Stimulated activated CD8-positive, alpha-beta memory T cell treated with anti-CD3 and anti-CD28 coated beads, Interleukin-15, amount 100 ng/mL, for 48 hours (primary cell): ENCODE results near the gene SORCS2.
"Not testable (repeated sequence)": the region's sequence is repeated elsewhere in the genome, so short reads cannot be mapped to it uniquely, and the experiment has no call there.

ENCODE experiments used
- DNase-seq, 2 donors: peaks; one replicate each; pipeline ENCODE4 v3.0.0-alpha.2; 2020; ENCODE audit warnings: low read depth in 2 of 2

Gene SORCS2

DNA sequence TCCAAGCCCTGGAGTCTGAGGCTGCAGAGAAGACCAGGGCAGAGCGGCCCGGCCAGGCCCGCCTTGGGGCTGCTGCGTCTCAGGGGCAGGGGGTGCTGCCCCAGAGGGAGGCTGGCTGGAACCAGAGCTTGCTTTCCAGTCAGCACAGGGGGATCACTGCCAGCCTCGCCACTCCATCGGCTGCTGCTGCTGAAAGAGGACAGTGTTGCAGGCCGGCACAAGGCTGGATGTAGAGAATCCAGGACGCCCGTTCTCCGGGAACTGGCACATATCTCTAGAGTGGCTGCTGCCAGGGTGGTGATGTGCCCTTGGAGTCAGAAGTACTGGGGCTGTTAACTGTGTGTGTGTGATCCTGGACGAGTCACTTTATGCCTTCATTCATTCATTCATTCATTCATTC, 31.9 kb upstream of the SORCS2 start:
- DNase-seq: no peak

DNA sequence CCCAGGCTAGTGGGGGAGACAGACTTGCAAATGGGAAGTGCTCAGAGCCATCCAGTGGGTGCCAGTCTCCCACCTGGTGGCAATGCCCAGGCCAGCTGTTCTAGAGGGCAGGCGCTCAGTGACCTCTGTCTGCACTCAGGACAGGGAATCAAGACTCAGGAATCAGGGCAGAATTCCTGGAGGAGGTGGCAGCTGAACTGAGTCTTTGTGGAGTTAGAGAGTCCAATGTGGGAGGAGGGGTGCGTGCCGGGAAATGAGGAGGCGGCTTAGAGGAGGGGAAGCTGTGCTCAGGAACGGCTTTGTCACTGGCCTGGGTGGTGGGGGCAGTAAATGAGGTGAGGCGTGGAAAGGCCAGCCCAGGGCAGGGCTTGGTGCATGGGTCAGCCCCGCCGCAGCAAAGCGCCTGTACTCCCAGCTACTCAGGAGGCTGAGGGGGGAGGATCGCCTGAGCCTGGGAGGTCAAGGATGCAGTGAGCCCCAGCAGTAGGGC, 31.3 kb upstream of the SORCS2 start:
- DNase-seq: no peak

- no peak for DNase-seq
These were observed 30.6 kb upstream of the SORCS2 start for GRCh38 chr4:7161721-7162214.

DNA sequence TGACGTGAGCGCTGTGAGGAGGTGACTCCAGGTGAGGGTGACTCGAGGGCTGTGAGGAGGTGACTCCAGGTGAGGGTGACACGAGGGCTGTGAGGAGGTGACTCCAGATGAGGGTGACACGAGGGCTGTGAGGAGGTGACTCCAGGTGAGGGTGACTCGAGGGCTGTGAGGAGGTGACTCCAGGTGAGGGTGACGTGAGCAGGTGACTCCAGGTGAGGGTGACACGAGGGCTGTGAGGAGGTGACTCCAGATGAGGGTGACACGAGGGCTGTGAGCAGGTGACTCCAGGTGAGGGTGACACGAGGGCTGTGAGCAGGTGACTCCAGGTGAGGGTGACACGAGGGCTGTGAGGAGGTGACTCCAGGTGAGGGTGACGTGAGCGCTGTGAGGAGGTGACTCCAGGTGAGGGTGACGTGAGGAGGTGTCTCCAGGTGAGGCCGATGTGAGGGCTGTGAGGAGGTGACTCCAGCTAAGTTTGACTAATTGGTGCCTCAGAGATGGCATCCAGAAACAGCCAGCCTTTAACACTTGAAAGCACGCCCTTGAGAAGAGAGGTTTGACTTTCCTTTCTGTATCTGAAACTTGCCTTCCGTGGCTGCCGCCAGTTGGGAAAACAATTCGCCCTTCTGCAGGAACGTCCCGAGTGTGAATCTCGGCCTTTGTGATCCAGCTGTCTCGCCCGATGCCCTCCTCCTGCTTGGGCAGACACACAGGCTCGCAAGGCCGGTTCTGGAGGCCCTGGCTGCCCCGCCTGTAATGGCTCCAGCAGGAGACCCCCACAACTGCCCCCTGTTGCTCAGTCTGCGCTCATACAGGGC, 27.1 kb upstream of the SORCS2 start:
- DNase-seq: not testable (repeated sequence)

GRCh38 chr4:7165874-7166201, 26.5 kb upstream of the SORCS2 start:
- DNase-seq: no peak

GRCh38 chr4:7166237-7166636, 26.1 kb upstream of the SORCS2 start:
- DNase-seq: no peak

DNA sequence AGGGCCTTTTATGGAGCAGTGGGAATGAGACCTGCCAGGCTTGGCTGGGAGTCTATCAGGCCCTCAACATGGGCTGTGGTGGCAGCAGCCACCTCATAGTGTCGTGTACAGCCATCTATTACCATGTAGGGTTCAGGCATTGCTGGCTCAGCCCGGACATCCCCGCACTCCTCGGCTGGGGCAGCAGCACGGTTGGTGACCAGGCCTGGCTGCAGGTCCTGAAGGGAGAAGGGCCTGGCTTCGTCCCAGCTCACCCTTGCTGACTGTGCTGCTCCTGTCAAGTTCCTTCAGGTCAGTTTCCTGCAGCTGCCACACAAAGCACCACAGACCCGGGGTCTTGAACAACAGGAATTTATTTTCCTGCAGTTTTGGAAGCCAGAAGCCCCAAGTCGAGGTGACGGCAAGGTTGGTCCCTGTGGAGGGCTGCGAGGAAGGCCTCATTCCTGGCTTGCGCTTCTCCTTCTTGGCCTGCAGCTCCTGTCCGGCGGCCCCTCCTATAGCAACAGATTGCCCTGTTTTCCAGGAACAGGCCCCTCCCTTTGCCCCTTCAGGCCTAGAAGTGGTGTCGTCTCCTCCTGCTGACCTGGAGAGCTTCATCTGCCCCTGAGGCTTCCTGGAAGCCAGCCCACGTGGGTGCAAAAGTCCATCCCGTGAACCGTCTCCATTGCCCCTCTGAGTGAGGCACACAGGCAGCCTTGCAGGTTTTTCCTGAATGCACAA, 25.2 kb upstream of the SORCS2 start:
- no peak for DNase-seq

DNA sequence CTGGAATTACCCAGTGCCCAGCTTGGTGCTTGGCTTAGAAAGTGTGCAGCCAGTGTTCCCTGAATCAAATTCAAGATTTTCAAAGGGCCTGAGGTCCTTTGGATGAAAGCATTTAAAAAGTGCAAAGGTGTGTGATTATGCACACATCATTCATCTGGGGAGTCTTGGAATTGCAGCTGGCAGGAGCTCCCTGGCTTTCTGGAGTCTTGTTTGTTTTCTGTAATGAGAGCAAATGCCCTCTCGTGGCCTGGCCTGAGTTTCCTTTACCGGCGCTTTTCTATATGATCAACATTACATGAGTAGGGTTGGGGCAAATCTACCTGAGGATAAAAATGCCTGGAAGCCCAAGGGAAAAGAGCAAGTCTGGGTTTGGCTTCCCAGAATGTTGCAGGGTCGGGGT, 24.6 kb upstream of the SORCS2 start:
- no peak for DNase-seq

DNA sequence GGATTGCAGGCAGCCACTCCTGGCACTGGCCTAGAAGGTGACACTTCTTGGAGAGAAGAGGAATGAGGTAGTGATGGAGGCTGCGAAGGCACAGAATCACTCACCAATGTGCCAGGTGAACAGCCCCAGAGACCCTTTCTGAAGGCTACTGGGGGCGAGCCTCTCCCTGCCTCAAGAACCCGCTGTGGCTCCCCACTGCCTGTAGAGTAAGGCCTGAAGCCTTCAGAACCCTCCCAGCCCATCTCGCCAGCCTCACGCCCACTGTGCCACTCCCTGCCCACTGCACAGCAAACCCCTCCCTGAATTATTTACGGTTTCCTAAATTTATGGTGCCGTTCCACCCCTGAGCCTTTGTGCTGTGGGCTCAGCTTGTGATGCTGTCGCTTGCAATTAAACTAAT, 24.2 kb upstream of the SORCS2 start:
- no peak for DNase-seq

DNA sequence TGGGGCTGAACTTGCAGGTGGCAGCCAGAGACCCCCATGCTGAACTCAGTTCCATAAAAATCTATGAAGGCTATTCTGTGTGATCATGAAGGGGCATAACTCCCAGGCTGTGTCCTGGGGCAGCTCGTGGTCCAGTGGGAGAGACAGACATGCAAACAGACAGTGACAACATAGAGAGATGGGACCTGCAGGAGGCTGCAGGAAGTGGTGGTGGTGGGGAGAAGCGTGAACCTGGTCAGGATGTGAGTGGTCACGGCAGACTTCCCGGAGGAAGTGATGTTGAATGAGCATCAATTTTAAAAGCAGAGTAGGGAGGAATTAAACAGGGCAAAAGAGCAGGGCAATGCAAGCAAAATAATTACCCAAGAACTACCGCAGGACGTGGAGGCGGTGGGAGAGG, 23.2 kb upstream of the SORCS2 start:
- no peak for DNase-seq

- DNase-seq: no peak
These were observed 22.3 kb upstream of the SORCS2 start for GRCh38 chr4:7170012-7170411.

GRCh38 chr4:7171191-7171900, 21.0 kb upstream of the SORCS2 start:
- no peak for DNase-seq

DNA sequence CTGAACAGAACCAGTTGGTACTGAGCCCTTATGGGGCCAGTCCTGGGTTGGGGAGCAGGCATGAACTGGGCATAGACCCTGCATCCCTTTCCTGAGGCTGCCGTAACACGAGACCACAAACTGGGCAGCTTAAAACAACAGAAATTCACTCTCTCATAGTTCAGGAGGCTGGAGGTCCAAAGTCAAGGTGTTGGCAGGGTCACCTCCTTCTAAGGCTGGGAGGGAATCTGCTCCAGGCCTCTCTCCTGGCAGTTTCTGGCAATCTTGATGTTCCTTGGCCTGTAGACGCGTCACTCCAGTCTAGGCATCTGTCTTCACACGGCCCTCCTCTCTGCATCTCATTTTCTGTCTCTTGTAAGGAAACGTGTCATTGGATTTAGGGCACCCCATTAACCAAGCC, 19.8 kb upstream of the SORCS2 start:
- no peak for DNase-seq

DNA sequence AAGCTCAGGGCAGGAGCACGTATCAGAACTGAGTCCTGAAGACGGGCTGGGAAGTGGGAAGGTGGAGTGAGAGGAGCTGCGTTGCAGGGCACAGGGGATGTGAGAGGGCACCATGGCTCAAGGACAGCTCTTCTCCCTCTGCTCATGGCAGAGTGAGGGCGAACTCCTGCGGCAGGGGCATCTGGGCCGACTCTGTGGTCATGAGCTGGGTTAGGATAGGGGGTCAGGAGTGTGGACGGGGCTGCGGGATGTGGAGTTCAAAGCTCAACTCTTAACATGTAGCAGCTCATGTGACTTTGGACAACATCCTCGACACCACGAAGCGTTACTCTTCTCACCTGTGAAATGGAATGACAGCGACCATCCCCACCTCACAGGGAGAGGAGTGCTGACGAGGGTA, 19.4 kb upstream of the SORCS2 start:
- no peak for DNase-seq

- DNase-seq: no peak
These were observed 18.4 kb upstream of the SORCS2 start for GRCh38 chr4:7173841-7174449.

GRCh38 chr4:7179158-7179557, 13.2 kb upstream of the SORCS2 start:
- DNase-seq: no peak

DNA sequence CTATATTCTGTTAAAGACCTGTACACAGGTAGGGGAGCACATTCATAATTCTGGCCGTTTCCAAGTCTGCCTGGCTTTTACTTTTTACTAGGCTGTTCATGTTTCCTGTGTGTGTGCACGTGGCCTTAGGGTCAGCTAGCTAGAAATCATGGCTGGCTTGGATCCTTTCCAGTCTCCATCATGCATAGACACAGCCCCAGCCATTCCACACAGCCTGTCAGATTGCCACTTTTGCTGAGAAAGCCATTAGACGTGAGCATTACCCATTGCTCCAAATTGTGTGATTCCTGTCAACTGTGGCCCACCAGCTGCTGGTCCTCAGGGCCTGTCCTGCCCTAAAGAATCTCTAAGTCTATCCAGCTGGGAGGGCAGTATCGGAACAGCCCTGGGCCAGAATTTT, 11.4 kb upstream of the SORCS2 start:
- no peak for DNase-seq

- DNase-seq: no peak
These were observed 9.7 kb upstream of the SORCS2 start for GRCh38 chr4:7182616-7183015.

- peak in 1 of 2 donors; percentile 52 for DNase-seq
These were observed 9.2 kb upstream of the SORCS2 start for GRCh38 chr4:7183161-7183560.

GRCh38 chr4:7183780-7184460, 8.4 kb upstream of the SORCS2 start:
- DNase-seq: no peak

DNA sequence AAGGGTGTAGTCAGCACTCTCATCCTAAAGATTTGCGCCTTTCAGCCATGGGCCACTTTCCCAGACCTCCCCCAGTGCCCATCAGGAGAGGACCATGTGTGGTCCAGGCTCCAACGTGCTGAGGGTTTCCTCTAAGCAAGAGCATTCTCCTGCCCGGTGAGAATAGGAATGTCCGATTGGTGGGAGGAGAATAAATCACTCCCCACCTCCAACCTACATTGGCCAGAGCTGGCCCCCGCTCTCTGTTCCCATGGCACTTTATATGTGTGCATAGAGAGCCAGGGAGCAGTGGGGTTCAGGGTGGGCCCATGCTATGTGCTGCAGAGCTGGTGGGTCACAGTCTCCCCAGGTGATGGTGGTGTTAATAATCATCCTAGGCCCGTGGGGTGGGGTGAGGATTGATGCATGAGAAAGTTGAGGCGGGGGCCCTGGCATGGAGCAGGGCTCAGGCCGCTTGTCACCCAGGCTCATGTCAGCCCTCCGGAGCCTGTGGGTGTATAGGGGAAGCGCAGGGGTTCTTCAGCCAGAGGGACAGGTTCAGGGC, 6.8 kb upstream of the SORCS2 start:
- DNase-seq: no peak
